GM19023 (cell line): ENCODE data around the gene PGC.

Experiments used
- ATAC-seq: cut with Tn5 transposase; IDR thresholded peaks from one replicate; pipeline ENCODE4 v1.9.1; 2021; ENCODE audit warnings: mild to moderate bottlenecking, moderate library complexity; ENCODE audit not compliant: unreplicated experiment

PGC gene

DNA sequence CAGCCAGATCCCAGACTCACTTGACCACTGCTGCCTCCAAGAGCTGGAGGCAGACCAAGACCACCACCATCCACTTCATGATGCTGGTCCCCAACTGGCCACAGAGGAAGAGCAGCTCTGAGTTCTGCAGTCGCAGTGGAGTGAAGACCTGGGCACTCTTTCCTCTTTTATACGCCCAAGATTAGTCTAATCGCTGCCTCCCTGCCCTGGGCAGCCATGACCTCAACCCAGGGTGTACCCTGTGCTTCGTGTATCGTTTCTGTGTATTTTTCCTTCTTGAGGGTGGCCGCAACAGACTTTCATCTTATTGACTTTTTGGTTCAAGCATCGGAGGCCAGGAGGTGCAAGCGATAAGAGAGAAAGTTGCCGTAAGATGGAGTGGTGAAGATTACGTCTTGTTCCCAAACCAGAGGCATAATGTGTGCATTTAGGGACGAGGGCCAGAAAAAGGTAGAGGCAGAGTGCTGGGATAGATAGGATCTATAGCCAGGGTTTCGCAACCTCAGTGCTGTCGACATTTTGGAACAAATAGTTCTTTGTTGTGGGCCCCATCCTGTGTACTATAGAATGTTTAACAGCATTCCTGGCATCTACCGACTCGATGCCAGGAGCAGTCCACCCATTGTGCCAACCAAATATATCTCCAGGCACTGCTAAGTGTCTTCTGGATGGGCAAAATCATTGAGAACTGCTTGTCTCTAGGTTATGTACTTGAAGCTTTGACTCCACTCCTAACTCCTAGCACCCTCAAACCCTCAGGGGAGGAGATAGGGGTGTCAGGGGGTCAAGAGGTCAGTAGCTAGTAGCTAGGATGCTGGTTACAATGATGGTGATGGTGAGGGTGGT lies at the start of gene PGC:
Gene PGC, minus strand, starts transcription at position 142 of the 846 bp plus-strand sequence. Its CDS starts 63 bp downstream, at position 79.
- ATAC-seq, result no peak

DNA sequence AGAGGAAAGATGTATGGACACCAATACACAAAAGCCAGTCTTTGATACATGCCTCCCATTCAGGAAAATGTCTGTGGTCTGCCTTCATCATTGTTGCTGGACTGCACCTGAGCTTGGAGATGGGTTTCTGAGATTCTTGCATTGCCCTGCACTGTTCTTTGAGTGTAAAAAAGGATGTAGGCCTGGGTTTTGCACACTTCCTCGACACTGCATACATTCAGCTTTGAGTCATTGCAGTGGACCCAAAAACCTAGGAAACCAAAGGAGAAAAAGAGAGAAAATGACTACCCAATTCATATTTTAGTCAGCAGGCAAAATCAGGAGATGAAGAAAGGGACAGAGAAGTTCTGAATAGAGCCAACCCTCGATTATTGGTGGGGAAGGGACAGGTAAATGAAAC lies 49.3 kb upstream of the PGC start:
- no peak for ATAC-seq

DNA sequence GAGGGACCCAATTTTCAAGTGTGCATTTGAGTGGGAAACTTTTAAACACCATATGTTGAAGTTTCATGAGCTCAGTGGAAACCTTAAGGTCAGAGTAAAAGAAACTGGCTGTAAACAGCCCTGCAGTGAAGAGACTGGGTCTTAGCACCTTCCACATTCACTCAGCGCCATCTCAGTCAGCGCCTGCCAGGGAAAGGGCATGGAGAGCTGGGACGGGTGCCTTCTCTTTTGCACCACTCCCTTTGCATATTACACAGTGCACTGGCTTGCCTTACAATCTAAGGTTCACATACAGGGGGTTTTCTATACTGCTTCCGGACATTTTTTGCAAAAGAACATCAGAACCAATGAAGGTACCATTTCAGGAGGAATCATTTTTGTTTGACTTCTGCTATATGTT lies 44.8 kb upstream of the PGC start:
- no peak for ATAC-seq

DNA sequence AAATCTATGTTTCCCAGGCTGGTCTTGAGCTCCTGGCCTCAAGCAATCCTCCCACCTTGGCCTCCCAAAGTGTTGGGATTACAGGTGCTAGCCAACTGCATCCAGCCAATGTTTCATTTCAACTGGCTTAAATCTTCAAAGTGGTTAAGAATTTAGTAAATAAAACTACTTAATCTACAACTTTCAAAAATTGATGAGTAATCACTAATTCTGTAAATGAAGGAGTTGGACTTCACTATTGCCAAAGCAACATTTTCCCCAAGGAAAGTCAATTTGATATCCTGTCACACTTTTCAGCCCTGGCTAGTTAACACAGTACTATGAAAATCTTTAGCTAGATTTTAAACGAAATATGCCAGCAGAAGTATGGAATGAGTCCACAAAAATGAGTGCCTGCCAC lies 44.1 kb upstream of the PGC start:
- ATAC-seq, result no peak

DNA sequence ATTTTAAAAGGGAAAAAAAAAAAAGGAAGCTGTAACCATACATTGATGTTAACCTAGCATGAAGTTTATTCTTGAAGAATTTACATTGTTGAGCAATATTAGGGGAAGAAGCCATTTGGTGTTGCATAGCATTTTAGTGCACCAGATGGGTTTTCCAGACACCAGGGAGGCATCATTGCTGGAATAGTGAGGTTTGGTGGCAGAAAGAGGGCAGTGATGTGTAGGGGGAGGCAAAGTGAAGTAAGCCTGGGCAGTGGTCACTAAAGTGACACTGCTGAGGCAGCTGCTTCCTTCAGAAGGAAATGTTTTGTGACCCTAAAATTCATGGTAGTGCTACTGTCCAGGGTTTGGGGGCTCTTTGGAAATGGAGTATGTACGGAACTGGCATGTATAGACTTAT lies 42.8 kb upstream of the PGC start:
- ATAC-seq, result no peak

DNA sequence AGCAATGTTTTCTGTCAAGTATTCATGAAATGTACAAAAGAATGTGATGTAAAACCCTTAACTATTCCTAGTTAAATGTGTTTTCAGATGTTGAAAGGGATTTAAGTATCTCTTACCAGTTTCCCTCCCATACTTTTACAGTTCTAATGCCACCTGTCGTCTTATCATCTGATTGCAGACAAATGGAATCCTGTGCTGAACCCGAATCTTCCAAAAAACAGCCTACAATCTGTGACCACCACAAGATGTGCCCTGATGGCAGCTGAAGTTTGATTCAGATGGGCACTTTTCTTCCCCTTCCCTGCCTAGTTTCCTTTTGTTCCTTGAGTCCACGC lies 42.2 kb upstream of the PGC start:
- ATAC-seq, result no peak

DNA sequence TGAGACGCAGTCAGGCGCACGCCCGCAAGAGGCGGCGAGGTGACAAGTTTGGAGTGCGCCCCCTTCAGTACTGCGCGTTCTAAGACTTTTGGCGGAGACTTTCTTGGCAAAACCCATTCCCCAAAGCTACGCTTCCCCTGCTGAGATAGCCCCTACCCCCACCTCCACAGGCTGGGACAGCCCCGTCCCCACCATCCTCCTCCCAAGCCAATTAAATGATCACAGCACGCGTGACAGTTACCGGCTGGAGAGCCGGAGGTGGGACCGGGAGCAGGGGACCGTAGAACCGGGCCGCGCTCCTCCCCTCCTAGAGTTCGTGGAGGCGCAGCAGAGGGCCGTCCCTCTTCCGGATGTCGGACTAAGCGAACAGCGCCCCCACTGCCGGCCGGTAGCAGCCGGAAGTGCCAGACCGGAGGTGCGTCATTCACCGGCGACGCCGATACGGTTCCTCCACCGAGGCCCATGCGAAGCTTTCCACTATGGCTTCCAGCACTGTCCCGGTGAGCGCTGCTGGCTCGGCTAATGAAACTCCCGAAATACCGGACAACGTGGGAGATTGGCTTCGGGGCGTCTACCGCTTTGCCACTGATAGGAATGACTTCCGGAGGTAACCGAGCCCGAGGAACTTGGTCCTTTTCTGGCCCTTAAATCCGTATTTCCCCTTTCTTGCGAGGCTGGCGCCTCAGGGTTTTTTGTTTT lies 40.2 kb upstream of the PGC start, which contains the start of gene TOMM6:
Gene TOMM6, plus strand, starts transcription at position 476 of the 699 bp plus-strand sequence. Its CDS starts 4 bp downstream, at position 480.
- ATAC-seq, result peak; percentile 80

DNA sequence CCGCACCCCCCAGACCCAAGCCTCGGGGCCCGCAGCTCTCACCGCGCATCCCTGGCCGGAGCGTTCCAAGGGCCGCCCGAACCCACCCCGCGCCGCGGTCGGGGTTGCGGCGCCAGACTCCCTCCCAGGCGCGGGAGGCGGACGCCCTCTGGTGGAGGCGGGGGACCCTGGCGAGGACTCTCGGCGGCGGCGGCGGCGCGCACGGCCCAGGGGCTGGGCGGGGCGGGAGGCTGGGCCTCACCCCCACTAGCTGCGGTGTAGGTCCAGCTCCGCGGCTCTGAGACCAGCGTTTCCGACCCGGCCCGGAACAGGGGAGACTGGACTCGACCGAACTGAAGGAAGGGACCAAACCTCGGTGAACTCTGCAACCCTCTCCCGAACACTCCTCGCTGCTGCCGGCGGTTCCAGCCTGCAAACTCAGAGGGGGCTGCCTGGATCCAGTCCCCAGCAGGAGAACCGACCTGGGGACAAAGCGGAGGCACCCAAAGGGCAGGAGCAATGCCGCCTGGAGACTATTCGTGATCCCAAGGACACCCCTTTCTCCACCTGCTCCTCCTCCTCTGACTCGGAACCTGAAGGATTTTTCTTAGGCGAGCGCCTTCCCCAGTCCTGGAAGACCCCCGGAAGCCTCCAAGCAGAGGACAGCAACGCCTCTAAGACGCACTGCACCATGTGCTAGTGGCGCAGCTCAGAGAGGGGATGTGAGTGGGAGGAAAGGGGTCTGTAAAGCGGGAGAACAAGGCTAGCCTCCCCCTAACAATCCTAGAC lies 39.4 kb upstream of the PGC start:
- peak; percentile 56 for ATAC-seq

DNA sequence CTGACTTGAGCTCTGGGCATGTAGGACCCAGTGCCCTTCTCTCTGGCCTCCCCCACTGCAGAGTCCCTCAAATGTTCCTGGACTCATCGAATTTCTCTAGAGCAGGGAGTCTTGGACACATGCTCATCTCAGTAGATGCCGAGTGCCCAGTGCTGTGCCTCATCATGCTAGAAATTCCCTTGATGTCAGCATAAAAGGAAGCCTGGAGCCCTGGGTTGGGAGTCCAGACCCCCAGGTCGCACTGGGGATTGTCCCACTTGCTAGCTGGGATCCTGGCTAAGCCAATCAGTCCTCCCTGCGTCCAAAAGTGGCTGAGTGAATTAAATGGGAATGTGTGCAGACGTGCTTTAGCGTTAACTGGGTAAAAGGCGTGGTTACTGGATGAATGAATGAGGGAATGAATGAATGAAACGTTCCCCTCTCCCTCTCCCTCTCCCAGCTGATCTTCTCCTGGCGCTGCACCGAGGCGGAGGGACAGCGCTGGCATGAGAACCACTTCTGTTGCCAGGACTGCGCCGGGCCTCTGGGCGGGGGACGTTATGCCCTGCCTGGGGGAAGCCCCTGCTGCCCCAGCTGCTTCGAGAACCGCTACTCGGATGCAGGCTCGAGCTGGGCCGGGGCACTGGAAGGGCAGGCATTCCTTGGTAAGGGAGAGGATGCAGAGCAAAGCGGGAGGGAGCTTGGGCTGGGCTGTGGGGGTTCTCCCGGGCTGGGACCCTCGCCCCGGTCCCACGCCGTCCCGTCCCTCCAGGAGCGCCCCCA lies 38.7 kb upstream of the PGC start:
- ATAC-seq, result no peak

DNA sequence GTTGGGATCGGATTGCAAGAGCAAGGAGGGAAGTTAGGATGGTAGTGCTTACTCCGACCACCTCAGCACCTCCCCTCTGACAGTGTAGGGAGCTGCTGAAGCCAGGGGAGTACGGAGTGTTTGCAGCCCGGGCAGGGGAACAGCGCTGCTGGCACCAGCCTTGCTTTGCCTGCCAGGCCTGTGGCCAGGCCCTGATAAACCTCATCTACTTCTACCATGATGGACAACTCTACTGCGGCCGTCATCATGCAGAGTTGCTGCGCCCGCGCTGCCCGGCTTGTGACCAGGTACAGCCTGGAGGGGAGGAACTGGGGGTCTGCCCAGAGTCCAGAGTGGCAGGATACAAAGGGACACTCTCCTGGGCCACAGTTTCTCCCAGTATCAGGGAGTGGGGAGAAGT lies 38.1 kb upstream of the PGC start:
- ATAC-seq, result no peak

DNA sequence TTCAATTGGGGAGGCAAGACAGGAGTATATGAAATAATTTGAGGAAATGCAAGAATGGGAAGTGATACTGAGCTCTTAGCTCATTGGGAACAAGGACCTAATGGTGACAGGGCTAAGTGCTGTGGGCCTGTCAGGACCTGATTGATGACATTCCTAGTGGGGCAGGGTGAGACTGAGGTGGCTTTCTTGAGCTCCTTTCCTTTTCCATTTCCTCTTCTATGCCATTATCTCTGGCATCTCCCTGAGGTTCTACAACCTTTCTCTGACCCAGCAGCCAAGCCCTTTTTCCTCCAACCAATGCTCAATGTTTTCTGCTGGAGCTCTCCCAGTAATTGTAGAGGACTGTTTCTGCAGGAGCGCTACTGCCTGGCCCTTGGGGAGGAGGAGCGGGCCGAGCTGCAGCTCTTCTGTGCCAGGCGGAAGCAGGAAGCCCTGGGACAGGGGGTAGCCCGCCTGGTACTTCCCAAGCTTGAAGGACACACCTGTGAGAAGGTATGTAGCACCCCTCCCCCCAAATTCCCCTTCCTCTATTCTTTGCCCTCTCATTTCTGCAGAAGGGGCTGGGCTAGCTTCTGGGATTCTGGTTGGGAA lies 37.5 kb upstream of the PGC start:
- ATAC-seq, result no peak

DNA sequence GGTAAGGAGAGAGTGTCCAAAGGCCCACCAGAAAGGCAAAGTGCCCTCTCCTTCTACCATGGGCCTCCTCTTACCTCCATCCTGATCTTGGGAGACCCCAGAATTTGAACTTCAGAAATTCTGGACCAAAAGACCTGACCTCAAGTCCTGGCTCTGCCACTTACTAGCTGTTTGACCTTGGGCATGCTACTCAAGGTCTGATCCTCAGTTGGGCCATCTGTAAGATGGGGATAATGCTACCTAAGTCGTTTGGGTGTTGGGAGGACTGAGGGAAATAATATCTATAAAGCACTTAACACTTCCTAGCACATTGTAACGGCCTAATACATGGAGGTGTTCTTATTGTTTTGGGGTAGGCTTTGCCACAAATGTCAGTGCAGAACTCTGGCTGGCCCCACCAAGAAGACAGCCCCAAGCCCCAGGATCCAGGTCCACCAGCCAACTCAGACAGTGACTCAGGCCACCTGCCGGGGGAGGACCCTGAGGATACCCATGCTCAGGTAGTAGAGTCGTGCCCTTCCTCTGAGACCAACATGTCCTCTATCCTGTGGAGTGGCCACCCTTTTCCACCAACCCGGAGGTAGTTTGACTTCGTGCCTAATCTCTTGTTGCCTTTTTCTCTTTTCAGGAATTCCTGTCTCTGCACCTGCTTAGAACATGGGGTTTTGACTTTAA lies 36.0 kb upstream of the PGC start:
- ATAC-seq, result no peak

DNA sequence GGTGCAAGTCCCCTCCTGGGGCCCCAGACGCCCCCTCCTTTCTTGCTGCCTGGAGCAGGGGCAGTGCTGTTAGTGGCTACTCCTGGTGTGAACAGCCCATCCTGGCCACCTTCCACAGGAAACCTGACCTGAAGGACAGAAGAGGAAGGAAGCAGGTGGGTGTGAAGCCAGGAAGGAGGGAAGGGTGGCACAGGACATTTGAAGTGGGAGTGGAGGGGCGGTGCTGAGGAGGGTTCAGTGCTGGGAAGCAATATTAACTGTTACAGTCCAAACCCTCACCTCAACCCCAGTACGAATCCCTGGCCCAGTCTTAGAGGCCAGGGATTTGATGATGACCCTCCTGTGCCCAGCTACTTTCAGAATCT lies 34.2 kb upstream of the PGC start:
- no peak for ATAC-seq

DNA sequence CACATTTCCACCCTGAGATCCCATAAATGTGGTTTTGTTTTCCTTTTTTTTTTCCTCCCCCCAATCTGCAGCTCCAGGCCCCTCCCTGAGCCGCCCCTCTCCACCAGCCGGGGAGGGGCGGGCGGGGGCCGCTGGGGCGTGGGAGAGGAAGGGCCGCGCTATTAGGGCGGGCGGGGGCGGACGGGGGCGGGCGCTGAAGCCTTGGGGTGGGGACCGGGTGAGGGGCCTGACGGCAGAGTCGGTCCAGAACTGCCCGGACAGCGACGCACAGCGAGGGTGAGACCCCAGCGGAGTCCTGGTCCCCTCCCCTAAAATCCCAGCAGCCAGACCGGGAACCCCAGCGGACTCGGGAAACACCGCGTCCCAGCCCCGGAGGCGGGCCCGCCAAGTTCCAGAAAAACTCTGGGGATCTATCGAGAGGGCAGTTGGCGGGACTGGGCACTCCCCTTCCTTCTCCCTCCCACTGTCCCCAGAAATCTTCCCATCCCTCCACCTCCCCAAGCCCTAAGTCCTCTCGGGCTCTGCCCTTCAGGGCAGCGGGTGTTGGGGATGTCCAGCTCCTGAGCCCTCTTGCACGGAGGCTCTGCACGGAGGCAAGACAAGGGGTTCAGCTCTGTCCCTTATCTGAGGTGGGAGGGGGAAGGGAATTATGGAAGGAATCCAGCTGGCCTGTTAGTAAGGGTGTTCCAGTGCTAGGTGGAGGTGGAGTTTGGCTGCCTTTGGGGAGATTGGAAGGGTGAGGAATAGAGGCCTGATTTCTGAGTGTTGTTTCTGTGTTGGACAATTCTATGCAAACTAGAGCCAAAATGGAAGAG lies 33.6 kb upstream of the PGC start, which contains the start of gene PRICKLE4:
Gene PRICKLE4, plus strand, starts transcription at position 232 of the 815 bp plus-strand sequence. CDS start 2,692 bp downstream, outside the sequence.
- no peak for ATAC-seq

DNA sequence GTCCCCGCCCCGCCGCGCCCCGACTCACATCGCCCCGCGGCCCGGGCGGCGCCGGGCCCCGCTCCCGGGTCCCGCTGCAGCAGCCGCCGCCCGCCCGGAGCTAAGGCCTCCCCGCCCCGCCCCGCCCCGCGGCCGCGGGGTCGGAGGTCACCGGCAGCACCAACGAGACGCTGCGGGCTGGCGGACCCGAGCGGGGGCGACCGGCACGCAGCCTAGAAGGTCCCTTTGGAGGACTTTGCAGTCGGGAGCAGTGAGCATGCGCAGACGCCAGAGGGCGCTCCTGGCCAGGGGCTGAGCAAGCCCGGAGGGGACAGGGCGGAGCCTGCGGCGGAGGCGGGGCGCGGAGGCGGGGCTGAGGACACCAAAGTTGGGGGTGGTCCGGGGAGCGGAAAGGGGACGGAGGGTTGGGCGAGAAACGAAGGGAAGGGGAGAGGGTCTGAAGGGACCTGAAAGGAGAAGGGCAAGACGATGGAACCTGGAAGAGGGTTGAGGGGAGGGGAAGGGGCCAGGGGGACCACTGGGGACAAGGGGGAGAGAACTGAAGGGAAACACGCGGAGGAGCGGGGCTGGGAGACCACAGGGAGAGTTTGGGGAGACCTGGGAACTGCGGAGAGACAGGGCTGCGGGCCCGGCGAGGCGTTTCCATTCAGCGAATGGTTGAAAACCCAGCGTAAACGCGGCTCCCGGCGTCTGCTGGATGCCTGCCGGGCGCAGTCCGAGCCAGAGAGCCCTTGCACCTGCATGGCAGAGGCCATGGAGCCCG lies 32.8 kb upstream of the PGC start, which contains the start of gene FRS3:
Gene FRS3, minus strand, starts transcription at position 113 of the 763 bp plus-strand sequence. CDS start 2,913 bp downstream, outside the sequence.
- ATAC-seq, result peak; percentile 97

DNA sequence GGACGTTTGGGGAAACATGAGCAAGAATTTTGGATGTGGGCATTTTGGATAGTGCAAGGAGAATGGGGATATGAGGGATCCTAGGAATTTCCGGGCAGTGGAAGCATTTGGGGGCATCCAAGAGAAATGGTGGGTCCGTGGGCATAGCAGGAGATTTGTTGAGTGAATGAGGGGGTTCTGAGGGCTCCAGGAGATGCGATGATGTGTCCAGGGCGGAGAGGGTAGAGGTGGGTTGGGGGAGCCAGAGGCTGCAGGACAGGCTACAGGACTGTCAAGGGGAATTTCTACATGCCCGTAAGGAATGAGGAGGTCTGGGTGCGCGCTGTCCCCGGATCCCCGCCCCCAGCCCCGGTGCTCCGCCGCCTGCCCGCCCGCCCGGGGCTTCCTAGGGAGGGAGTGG lies 32.1 kb upstream of the PGC start:
- peak; percentile 4 for ATAC-seq

DNA sequence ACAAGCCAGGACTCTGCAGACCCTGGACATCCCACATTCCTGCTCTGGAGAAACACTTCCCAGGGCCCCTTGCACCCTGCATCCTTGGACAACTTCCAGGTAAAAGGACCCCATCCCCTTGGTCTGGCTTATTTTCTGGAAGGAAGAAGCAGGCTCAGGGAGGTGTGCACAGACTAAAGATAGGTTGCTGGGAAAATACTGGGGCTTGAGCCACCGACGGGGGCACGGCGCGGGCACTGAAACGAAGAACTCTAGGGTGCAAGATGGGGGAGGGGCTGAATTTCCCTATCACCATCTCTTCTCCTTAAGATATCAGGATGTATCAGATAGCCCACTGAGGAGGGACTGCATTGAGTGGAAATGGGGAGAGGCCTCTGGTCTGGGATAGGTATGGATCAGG lies 31.7 kb upstream of the PGC start:
- no peak for ATAC-seq
